Right atrium auricular region (tissue), 2 donors: ENCODE measurements around the gene FARS2. TPM values are rescaled to one million over a fixed set of nuclear protein-coding genes. Genes with fewer than 3 reads are reported as not detected.

ENCODE experiments used
- DNase-seq: peaks from one replicate; pipeline ENCODE4 v3.0.0-alpha.2; 2019; ENCODE audit warnings: low spot score
- H3K27ac ChIP-seq, 2 donors: fragments of 200-600 bp; sonication (generic); 1 replicate in 1 of 2; 2 replicates in 1 of 2; pipeline ENCODE4 v1.5.1; 2016 to 2019
- H3K27me3 ChIP-seq, 2 donors: fragments of 200-600 bp; sonication (generic); one replicate each; pipeline versions ENCODE4 v1.5.1 to v1.6.0; 2017 to 2019
- H3K36me3 ChIP-seq: fragments of 200-600 bp; sonication (generic); one replicate; pipeline ENCODE4 v1.5.1; 2016
- H3K4me1 ChIP-seq, 2 donors: fragments of 200-600 bp; sonication (generic); one replicate each; pipeline versions ENCODE4 v1.5.1 to v1.6.0; 2017 to 2019
- H3K4me3 ChIP-seq, 2 donors: fragments of 200-600 bp; sonication (generic); 1 replicate in 1 of 2; 2 replicates in 1 of 2; pipeline ENCODE4 v1.5.1; 2017 to 2019; ENCODE audit warnings: mild to moderate bottlenecking in 1 of 2, moderate library complexity in 1 of 2
- H3K9me3 ChIP-seq, 2 donors: fragments of 200-600 bp; sonication (generic); one replicate each; pipeline ENCODE4 v1.5.1; 2019
- CTCF ChIP-seq, 2 donors: fragments of 200-600 bp; sonication (generic); IDR thresholded peaks; one replicate each; pipeline ENCODE4 v1.5.1; 2019; ENCODE audit warnings: antibody characterized with exemption in 2 of 2
- total RNA-seq, 2 donors: library from RNA; depleted of rRNA; stranded (reverse); fragments of >200 nt; gene quantifications; one replicate each; pipeline ENCODE4 v1.1.0, GENCODE V29; 2016

The FARS2 gene
- total RNA-seq, 2 donors from 2014 or later = 9.4 to 15.0 TPM

- no peak for TF ChIP-seq CTCF (IDR thresholded peaks at IDR 0.05)
These were observed 166.3 kb downstream of the FARS2 start for GRCh38 chr6:5427586-5427985.

GRCh38 chr6:5433324-5433723 lies 172.0 kb downstream of the FARS2 start:
- Histone ChIP-seq H3K36me3 (peaks cover 4% of the 10 kb centered on the region), H3K4me1 (no peaks in the 10 kb centered on the region), H3K27ac (no peak overlapping the region), H3K9me3 (peaks cover 0 to 14% of the 10 kb centered on the region in 2 donors), H3K4me3 (no peak overlapping the region), H3K27me3 (no peaks in the 10 kb centered on the region)
- DNase-seq = no peak
- TF ChIP-seq CTCF (IDR thresholded peaks at IDR 0.05) = no peak

More at GRCh38 chr6:5427586-5427985, 166.3 kb downstream of the FARS2 start:
- H3K27me3 ChIP-seq = no peaks in the 10 kb centered on the region
- no peaks in the 10 kb centered on the region for H3K9me3 ChIP-seq
- no peaks in the 10 kb centered on the region for H3K36me3 ChIP-seq
- no peak overlapping the region for H3K4me3 ChIP-seq
- H3K27ac ChIP-seq = no peak overlapping the region
- no peak for DNase-seq
- H3K4me1 ChIP-seq = no peaks in the 10 kb centered on the region

- no peaks in the 10 kb centered on the region for H3K4me1 ChIP-seq
- H3K27ac ChIP-seq = no peak overlapping the region
- no peaks in the 10 kb centered on the region for H3K27me3 ChIP-seq
- no peak for DNase-seq
- no peak for TF ChIP-seq CTCF (IDR thresholded peaks at IDR 0.05)
- peaks cover 0 to 14% of the 10 kb centered on the region in 2 donors for H3K9me3 ChIP-seq
- H3K4me3 ChIP-seq = no peak overlapping the region
- H3K36me3 ChIP-seq = peaks cover 4% of the 10 kb centered on the region
These were observed 174.1 kb downstream of the FARS2 start for GRCh38 chr6:5435449-5435848.

GRCh38 chr6:5438922-5439584 lies 177.7 kb downstream of the FARS2 start:
- no peak for DNase-seq
- no peaks in the 10 kb centered on the region for H3K36me3 ChIP-seq
- no peak for TF ChIP-seq CTCF (IDR thresholded peaks at IDR 0.05)
- H3K27me3 ChIP-seq = no peaks in the 10 kb centered on the region
- peaks cover 0 to 14% of the 10 kb centered on the region in 2 donors for H3K9me3 ChIP-seq
- no peak overlapping the region for H3K4me3 ChIP-seq
- peaks cover 0 to 10% of the 10 kb centered on the region in 2 donors for H3K4me1 ChIP-seq
- H3K27ac ChIP-seq = no peak overlapping the region

- TF ChIP-seq CTCF (IDR thresholded peaks at IDR 0.05) = no peak
- H3K4me3 ChIP-seq = no peak overlapping the region
- H3K36me3 ChIP-seq = no peaks in the 10 kb centered on the region
- no peak for DNase-seq
- peaks cover 0 to 14% of the 10 kb centered on the region in 2 donors for H3K9me3 ChIP-seq
- no peak overlapping the region for H3K27ac ChIP-seq
- peaks cover 0 to 10% of the 10 kb centered on the region in 2 donors for H3K4me1 ChIP-seq
- H3K27me3 ChIP-seq = no peaks in the 10 kb centered on the region
These were observed 178.4 kb downstream of the FARS2 start for GRCh38 chr6:5439749-5440148.

GRCh38 chr6:5442319-5442718 lies 181.0 kb downstream of the FARS2 start:
- no peaks in the 10 kb centered on the region for H3K27me3 ChIP-seq
- H3K4me1 ChIP-seq = peaks cover 0 to 10% of the 10 kb centered on the region in 2 donors
- no peak overlapping the region for H3K4me3 ChIP-seq
- peaks cover 0 to 5% of the 10 kb centered on the region in 2 donors for H3K9me3 ChIP-seq
- H3K36me3 ChIP-seq = no peaks in the 10 kb centered on the region
- no peak overlapping the region for H3K27ac ChIP-seq
- DNase-seq = no peak
- TF ChIP-seq CTCF (IDR thresholded peaks at IDR 0.05) = no peak
